Stimulated activated memory B cell treated with anti-CD40 and anti-IgM and Interleukin-4, amounts not matched to agents 10 μg/mL and 1 μg/mL and 100 μg/mL, for 72 hours (primary cell): ENCODE data around the gene ARID5B.

Source experiments
- ATAC-seq: fragments of 150-1000 bp; cut with Tn5 transposase; 2 replicates; pipeline ENCODE4 v1.10.0; 2021
- H3K27ac Mint-ChIP-seq: one replicate; pipeline ENCODE4 v1.8.0; 2022; ENCODE audit warnings: mild to moderate bottlenecking, mixed read lengths
- H3K27me3 Mint-ChIP-seq: one replicate; pipeline ENCODE4 v1.8.0; 2022; ENCODE audit warnings: mixed read lengths
- H3K36me3 Mint-ChIP-seq: one replicate; pipeline ENCODE4 v1.8.0; 2022; ENCODE audit warnings: mixed read lengths
- H3K4me1 Mint-ChIP-seq: one replicate; pipeline ENCODE4 v1.8.0; 2022; ENCODE audit warnings: mixed read lengths
- H3K4me3 Mint-ChIP-seq: one replicate; pipeline ENCODE4 v1.8.0; 2022; ENCODE audit warnings: mild to moderate bottlenecking, moderate library complexity, mixed read lengths
- H3K9me3 Mint-ChIP-seq: one replicate; pipeline ENCODE4 v1.8.0; 2022; ENCODE audit warnings: mixed read lengths

Gene ARID5B

DNA sequence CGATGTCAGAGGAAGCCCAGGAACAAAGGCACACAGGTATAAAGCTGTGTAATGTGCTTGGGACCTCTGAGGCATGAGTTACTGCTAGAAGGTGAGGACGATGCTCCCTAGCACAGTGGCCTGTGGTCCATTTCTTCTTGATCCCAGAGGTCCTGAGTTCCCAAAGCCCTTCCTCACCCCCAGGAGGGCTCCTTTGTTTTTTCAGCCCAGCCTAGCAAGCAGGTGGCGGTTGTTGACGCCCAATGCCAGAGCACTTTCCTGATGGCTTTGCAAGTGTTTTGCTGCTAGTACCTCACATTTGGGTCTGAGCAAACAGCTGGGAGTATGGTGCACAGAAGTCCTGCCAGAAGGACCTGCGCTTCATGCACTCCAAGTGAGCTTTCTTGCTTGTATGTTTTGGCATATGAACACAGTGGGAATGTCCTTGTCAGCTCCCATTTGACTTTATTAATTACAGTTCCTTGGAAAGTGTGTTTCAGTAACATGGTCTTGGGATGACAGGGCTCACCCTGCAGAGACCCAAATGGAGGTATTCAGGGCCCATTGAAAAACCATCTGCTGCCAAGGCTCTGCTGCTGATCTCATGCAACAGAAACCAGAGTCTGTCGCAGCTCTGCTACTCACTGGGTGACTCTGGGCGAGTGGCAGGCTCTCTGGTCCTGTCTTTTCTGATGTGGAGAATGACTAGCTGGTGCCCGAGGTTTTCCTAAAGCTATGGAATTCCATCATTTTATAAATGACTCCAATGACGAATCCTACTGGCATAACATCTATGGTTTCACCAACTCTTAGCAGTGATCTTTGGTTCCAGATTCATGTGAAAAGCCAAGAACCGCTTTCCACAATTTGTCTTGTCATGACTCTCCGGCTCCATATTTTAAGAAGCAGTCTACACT is 134.9 kb downstream of the ARID5B start:
- peak overlapping the region; percentile 99 for H3K27ac Mint-ChIP-seq
- no peaks in the 10 kb centered on the region for H3K27me3 Mint-ChIP-seq
- H3K9me3 Mint-ChIP-seq, result no peaks in the 10 kb centered on the region
- peaks cover 52% of the 10 kb centered on the region for H3K36me3 Mint-ChIP-seq
- no peak overlapping the region for H3K4me3 Mint-ChIP-seq
- peaks cover 77% of the 10 kb centered on the region for H3K4me1 Mint-ChIP-seq
- no peak for ATAC-seq

DNA sequence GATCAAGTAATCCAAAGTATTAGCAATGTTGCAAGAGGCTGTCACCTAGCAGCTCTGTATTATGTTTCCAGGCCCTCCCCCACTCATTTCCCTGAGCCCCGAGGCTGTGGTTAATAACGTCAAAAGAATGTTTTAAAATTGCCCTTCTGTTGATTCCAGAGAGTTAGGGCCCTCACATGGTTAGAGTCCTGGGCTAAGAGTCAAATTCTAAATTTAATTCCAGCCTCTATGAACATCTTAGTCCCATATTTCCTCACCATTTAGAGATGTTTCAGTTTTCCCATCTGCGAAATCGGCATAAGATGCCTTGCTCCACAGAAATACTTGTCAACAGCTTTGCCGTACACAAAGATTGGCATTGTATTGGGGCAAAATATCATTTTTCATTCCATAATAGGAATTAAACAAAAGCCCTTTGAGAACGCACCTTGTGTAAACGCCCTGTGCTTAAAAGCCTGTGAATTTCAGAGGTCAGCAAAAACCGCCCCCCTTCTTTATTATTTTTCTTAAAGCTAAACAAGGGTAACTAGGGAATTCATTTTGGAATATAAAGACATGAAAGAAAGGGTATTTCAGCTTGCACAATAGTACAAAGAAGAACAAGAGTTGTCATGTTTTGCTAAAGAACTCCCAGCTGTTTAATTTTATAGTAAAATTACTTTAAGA is 135.8 kb downstream of the ARID5B start:
- H3K27me3 Mint-ChIP-seq, result no peaks in the 10 kb centered on the region
- H3K36me3 Mint-ChIP-seq, result peaks cover 57% of the 10 kb centered on the region
- H3K4me1 Mint-ChIP-seq, result peaks cover 83% of the 10 kb centered on the region
- ATAC-seq, result no peak
- peaks cover under 1% of the 10 kb centered on the region for H3K9me3 Mint-ChIP-seq
- peak overlapping the region; percentile 99 for H3K27ac Mint-ChIP-seq
- no peak overlapping the region for H3K4me3 Mint-ChIP-seq

DNA sequence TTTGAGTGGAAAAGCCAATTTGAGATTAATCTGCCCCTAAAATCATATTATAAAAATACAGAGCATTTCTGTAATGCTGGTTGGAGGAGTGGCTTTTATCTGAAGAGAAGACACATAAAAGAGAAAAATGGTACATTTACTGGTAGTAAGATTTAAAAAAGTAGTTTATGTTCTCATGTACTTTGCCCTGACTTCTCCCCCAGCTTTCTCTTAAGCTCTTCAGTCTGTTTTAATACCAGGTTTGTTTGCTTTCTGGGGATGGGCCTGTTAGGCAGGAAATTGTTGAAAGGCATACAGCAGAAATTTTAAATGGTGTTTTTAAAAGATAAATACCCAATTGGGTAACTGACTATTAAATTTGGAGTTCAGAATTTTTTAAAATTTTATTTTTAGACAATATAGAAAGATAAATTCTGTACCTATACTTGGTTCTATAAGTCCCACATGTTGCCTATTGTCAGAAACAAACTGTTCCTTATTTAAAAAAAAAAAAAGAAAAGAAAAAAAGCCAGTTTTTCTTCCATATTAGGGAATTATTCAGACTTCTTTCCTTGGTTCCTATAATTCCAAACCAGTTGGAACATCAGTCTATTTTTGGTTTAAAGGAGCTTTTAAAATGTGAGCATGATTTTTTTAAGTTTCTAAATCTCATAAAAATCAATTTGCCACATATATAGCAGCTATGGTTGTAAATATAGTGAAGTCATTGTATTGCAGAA is 136.6 kb downstream of the ARID5B start:
- Mint-ChIP-seq H3K4me3 (no peak overlapping the region), H3K27me3 (no peaks in the 10 kb centered on the region), H3K36me3 (peaks cover 59% of the 10 kb centered on the region), H3K9me3 (peaks cover 3% of the 10 kb centered on the region), H3K27ac (peak overlapping the region; percentile 99), H3K4me1 (peaks cover 87% of the 10 kb centered on the region)
- no peak for ATAC-seq

DNA sequence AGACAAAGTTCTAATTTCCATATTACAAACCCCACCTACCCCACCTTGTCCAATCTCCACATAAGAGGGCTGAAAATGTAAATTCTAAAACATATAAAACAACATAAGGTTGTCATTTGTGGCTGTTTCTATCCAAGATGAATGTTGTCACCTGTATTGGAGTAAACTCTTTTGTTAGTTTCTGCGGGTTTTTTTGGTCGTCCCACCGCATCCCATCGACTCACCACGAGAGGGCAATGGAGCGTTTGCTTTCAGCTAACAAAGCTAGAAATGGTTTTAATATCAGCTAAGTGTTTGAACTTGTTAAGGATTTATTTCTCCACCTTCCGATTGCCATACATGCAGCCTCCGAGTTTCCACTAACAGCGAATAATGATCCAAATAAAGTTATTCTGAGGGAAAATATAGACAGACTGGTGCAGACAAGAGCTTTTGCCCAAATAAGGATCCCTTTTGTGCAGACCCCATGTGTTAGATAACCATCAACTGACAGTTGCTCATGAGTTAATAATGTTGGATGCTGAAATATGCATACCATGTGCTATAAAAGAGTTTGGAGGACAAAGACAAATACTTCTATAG is 137.2 kb downstream of the ARID5B start:
- peaks cover 59% of the 10 kb centered on the region for H3K36me3 Mint-ChIP-seq
- peak overlapping the region; percentile 99 for H3K27ac Mint-ChIP-seq
- H3K4me1 Mint-ChIP-seq, result peaks cover 87% of the 10 kb centered on the region
- no peaks in the 10 kb centered on the region for H3K27me3 Mint-ChIP-seq
- ATAC-seq, result peak; percentile 51
- H3K4me3 Mint-ChIP-seq, result peak overlapping the region; percentile 58
- H3K9me3 Mint-ChIP-seq, result peaks cover 3% of the 10 kb centered on the region

DNA sequence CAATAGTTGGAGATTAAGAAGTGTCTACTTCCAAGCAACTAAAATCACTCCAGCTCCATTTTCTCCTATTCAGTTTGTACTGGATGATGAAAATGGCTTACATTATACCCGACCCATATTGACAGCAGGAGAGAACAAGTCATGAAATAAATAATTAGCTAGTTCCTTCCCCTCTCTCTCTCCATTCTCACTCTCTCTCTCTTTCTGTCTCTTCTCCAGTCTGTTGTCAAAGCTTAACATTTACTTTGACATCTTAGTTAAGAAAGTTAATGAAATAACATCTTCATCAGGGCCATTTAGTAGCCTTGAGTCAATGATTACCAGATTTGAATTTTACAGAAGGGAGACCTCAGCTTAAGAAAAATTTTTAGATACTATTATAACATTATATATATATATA is 138.5 kb downstream of the ARID5B start:
- H3K36me3 Mint-ChIP-seq, result peaks cover 55% of the 10 kb centered on the region
- ATAC-seq, result no peak
- H3K27ac Mint-ChIP-seq, result peak overlapping the region; percentile 99
- no peaks in the 10 kb centered on the region for H3K27me3 Mint-ChIP-seq
- H3K4me3 Mint-ChIP-seq, result no peak overlapping the region
- H3K4me1 Mint-ChIP-seq, result peaks cover 93% of the 10 kb centered on the region
- peaks cover 3% of the 10 kb centered on the region for H3K9me3 Mint-ChIP-seq

DNA sequence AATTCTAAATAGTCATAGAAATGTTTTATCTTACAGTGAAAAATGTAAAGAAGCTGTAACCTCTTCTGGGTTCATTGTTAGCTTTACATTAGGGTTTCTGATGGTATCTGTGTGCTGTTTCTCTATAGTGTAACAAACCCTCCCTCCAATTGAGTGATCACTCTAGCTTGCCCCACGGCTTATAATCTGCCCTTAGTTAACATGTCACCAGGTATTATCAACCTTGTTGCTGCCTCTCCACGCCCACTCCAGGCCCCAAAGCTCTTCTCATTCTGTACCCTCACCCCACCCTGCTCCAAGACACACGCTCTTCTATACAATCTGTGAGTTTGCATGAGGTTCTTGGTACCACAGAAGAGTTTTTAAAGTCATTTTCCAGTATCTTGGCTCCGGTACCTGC is 139.4 kb downstream of the ARID5B start:
- H3K27ac Mint-ChIP-seq, result peak overlapping the region; percentile 99
- peaks cover 3% of the 10 kb centered on the region for H3K9me3 Mint-ChIP-seq
- peak overlapping the region; percentile 5 for H3K4me3 Mint-ChIP-seq
- no peak for ATAC-seq
- no peaks in the 10 kb centered on the region for H3K27me3 Mint-ChIP-seq
- H3K36me3 Mint-ChIP-seq, result peaks cover 55% of the 10 kb centered on the region
- H3K4me1 Mint-ChIP-seq, result peaks cover 93% of the 10 kb centered on the region

DNA sequence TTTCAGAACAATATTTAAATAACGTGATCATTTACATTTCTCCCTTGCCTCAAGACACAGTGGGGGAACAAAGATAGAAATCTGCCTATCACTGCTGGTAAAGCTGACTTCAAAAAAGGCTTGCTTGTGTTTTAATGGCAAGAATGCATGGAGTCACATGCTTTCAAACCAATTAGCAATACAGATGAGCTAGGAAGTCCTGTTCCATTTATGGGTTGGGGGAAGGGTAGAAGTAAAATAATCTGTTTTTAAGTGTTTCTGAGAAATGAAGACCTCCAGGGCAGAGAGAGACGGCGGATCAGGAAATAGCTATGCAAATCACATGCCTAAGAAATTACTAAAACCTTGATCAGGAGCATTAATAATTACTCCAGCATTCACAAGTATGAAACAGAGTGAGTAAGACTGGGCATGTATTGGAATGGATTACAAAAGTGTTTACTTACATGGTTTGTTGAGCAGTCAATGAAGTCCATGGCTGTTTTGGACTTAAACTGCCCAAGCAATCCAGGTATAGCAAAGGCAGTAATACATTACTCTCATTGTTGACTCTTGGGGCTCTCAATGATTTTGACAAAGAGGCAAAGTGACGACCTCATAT is 142.0 kb downstream of the ARID5B start:
- Mint-ChIP-seq H3K27ac (peak overlapping the region; percentile 99), H3K9me3 (peaks cover 3% of the 10 kb centered on the region), H3K36me3 (peaks cover 52% of the 10 kb centered on the region), H3K27me3 (no peaks in the 10 kb centered on the region), H3K4me3 (peak overlapping the region; percentile 6), H3K4me1 (peaks cover 97% of the 10 kb centered on the region)
- ATAC-seq, result no peak

DNA sequence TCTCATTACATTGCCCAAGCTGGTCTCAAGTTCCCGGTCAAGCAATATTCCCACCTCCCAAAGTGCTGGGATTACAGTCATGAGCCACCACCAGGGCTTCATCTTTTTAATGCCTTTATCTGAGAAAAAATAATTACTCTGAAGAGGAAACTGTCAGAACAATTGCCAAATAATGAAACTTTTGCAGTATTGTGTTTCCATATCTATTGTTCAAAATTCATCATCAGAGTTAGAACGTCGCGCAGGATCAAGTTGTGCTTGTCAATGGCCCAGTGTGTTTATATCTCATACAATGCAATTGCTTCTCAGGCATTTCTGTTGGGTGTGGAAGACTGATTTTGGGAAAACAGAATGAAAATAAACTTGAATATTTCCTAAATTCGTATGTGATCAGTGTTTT is 143.1 kb downstream of the ARID5B start:
- peak overlapping the region; percentile 99 for H3K27ac Mint-ChIP-seq
- H3K36me3 Mint-ChIP-seq, result peaks cover 50% of the 10 kb centered on the region

DNA sequence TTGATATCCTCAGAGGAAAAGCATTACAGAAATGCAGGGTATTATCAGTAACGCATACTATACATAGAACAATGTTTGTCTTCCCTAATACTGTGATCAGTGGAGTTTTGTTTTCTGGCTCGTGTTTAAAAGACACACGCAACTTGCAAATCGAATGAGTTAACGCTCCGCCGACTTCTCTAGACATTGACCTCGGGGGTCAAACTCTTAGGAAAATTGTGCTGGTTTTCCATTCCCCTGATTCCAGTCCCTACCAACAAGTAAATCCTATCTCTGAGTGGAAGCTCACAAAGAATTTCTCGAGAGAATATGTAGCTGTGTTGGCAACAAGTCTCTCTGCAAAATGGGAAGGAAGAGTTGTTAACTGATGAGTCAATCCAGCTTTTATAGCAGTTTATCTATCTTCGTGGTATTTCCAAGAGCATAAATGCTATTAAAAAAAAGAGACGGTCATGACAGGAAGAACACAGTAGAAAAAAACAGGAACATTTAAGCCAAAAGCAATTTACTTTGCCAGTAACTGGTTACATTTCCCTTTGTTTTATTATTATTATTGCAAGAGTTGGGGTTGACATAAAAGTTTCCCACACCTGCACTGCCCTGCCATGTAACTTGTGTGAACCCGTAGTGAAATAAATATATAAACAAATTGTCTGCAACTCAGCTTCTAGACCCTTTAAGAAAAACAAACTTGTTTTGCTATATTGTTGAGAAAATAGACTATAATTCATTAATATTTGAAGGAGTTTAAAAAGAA is 144.4 kb downstream of the ARID5B start:
- H3K4me3 Mint-ChIP-seq, result peak overlapping the region; percentile 98
- peaks cover 61% of the 10 kb centered on the region for H3K36me3 Mint-ChIP-seq
- ATAC-seq, result no peak
- H3K9me3 Mint-ChIP-seq, result peaks cover 3% of the 10 kb centered on the region
- peaks cover 95% of the 10 kb centered on the region for H3K4me1 Mint-ChIP-seq
- peak overlapping the region; percentile 99 for H3K27ac Mint-ChIP-seq
- no peaks in the 10 kb centered on the region for H3K27me3 Mint-ChIP-seq

More for the DNA sequence above, 143.1 kb downstream of the ARID5B start:
- Mint-ChIP-seq H3K9me3 (peaks cover 3% of the 10 kb centered on the region), H3K4me3 (no peak overlapping the region), H3K4me1 (peaks cover 97% of the 10 kb centered on the region), H3K27me3 (no peaks in the 10 kb centered on the region)
- ATAC-seq, result no peak

DNA sequence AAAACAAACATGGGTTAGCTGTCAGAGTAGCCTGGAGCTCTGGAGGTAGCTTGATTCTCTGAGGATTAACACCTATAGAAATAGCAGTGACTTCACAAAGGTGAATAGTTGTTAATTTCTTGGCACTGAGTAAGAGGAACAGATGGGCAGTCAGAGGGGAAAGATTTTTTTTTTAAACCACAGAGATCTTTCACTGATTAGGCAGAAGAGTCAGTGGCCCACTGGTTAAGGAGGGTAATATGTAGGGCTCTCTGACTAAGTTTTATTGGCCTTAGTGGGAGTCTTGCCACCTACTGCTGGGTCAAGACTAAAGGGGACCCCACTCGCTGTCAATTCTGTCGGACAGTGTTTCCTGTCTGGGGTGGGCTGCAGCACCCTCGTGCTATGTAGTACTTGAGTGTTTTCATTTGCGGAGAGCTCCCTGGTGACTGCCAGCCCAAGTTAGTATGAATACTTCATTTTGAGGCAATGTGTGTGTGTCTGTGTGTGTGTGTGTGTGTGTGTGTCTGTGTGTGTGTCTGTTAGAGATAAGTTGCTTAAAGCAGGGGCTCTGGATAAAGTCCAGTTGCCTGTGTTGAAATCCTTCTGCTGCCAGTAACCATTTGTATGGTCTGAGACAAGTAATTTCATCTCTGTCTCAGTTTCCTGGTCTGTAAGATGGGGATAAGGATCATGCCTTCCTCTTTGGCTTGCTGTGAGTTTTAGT is 145.2 kb downstream of the ARID5B start:
- Mint-ChIP-seq H3K27me3 (no peaks in the 10 kb centered on the region), H3K36me3 (peaks cover 64% of the 10 kb centered on the region), H3K27ac (peak overlapping the region; percentile 99), H3K4me1 (peaks cover 91% of the 10 kb centered on the region), H3K4me3 (peak overlapping the region; percentile 98), H3K9me3 (peaks cover 3% of the 10 kb centered on the region)
- peak; percentile 61 for ATAC-seq

DNA sequence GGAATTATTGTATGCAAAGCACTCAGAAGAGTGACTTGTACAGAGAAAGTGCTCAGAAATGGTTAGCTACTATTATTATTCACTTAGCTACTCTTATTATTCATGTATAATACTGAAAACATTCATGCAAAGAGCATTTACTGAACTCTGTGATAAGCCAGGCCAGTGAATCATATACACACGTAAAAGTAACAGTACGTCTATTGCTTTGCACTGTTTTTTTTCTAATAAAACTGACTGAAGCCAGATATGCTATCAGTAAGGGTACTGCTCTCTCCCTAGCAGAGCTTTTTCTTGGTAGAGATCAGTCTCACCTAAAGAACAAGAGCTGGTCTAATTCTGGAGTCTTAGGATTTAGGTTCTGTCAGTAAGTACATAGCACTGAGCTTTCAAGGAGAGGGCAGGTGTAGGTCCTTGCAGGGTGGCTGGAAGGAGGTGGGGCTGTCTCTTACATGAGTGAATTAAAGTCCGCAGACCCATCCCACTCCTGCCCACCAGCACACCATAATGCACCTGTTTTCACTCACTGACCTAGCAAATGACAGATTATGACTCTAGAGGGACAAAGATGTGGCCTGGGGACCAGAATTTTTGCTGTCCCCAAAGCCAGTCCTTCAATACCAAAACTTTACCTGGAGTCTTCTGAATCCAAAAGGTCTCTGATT is 145.9 kb downstream of the ARID5B start:
- peak overlapping the region; percentile 99 for H3K27ac Mint-ChIP-seq
- peaks cover 2% of the 10 kb centered on the region for H3K9me3 Mint-ChIP-seq
- H3K4me1 Mint-ChIP-seq, result peaks cover 87% of the 10 kb centered on the region
- peak overlapping the region; percentile 98 for H3K4me3 Mint-ChIP-seq
- H3K36me3 Mint-ChIP-seq, result peaks cover 65% of the 10 kb centered on the region
- H3K27me3 Mint-ChIP-seq, result no peaks in the 10 kb centered on the region
- peak; percentile 7 for ATAC-seq

DNA sequence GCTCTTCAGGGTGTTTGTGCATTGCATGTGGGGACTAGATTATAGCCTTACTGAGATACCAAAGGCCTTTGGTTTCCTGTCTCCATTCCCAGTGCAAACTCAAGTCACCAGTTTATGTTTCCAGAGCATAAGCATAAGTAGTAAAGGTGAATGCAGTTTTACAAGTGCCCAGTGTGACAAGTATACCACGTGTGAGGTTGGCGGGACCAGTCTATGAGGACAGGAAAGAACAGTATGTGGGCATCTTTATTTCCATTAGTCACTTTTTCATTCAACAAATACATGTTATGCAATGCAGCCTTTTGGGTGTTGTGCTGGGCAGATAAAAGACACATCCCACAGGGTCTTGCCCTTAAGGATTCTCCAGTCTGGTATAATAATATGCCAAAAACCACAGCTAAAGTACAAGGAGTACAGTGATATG is 146.5 kb downstream of the ARID5B start:
- Mint-ChIP-seq H3K27me3 (no peaks in the 10 kb centered on the region), H3K9me3 (no peaks in the 10 kb centered on the region), H3K27ac (peak overlapping the region; percentile 99), H3K4me3 (peak overlapping the region; percentile 98), H3K4me1 (peaks cover 87% of the 10 kb centered on the region), H3K36me3 (peaks cover 66% of the 10 kb centered on the region)
- ATAC-seq, result peak; percentile 63

DNA sequence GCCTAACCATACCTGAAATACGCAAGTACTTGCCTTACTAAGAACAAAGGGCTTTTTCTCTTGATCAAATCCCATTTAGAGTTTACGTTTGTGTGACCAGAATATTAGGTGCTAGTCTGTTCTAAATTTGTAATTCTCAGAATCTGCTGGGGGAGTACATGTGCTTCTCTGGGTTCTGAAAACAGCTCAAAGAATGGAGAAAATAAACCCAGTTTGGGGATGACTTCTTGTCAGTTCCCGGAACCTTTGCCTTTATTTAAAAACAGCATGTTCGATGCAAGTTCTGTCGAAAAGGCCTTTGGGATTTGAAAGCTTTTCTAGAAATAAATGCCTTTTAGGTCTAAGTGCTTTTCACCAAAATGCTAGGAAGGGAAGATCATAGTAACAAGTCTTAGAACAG is 147.0 kb downstream of the ARID5B start:
- H3K4me1 Mint-ChIP-seq, result peaks cover 87% of the 10 kb centered on the region
- H3K27ac Mint-ChIP-seq, result peak overlapping the region; percentile 99
- no peaks in the 10 kb centered on the region for H3K9me3 Mint-ChIP-seq
- peak; percentile 58 for ATAC-seq
- H3K4me3 Mint-ChIP-seq, result peak overlapping the region; percentile 98
- no peaks in the 10 kb centered on the region for H3K27me3 Mint-ChIP-seq
- H3K36me3 Mint-ChIP-seq, result peaks cover 66% of the 10 kb centered on the region
